PC-9 (cell line): ENCODE measurements around the gene MAST1. TPM values are rescaled to one million over a fixed set of nuclear protein-coding genes. Genes with fewer than 3 reads are reported as not detected.

ENCODE experiments used
- BruUV-seq: library from RNA; stranded (reverse); fragments of 400-500 nt; replicated peaks from 2 replicates; lab custom pipeline; 2021; lab: Mats Ljungman, UMichigan
- CTCF ChIA-PET: fragments of 300-600 bp; sonication (Branson Sonifier 250); formaldehyde crosslinking; loops from one replicate; lab custom pipeline; 2022; ENCODE audit warnings: antibody characterized with exemption; lab: Charles Lee
- POLR2A ChIA-PET: fragments of 300-600 bp; sonication (Branson Sonifier 250); formaldehyde crosslinking; loops from one replicate; lab custom pipeline; 2022; ENCODE audit warnings: antibody characterized with exemption; ENCODE audit not compliant: unreplicated experiment; lab: Charles Lee
- DNase-seq, 2 experiments: peaks; one replicate each; pipeline versions ENCODE4 v3.0.0 to v3.0.0-alpha.2; 2015 to 2022; ENCODE audit warnings: mixed read lengths in 1 of 2
- H2AFZ ChIP-seq: fragments of 200-600 bp; sonication (generic); 2 replicates; pipeline ENCODE4 v1.8.1; 2017; ENCODE audit warnings: antibody characterized with exemption
- H3F3A ChIP-seq: fragments of 200-600 bp; sonication (generic); 2 replicates; pipeline ENCODE4 v1.8.1; 2017; ENCODE audit warnings: antibody characterized with exemption, mild to moderate bottlenecking, low read depth; ENCODE audit not compliant: insufficient read depth
- H3K27ac ChIP-seq: fragments of 200-600 bp; sonication (generic); 2 replicates; pipeline ENCODE4 v1.6.1; 2016; ENCODE audit warnings: mixed run types
- H3K27me3 ChIP-seq: fragments of 200-600 bp; sonication (generic); 2 replicates; pipeline ENCODE4 v1.6.1; 2016; ENCODE audit warnings: low read depth, mixed run types; ENCODE audit not compliant: insufficient read depth
- H3K36me3 ChIP-seq: fragments of 200-600 bp; sonication (generic); 2 replicates; pipeline ENCODE4 v1.6.1; 2016; ENCODE audit warnings: low read depth, mixed run types
- H3K4me1 ChIP-seq: fragments of 200-600 bp; sonication (generic); replicated peaks from 2 replicates; pipeline ENCODE4 v1.6.1; 2016; ENCODE audit warnings: mixed run types; ENCODE audit not compliant: insufficient read depth
- H3K4me2 ChIP-seq: fragments of 200-600 bp; sonication (generic); 2 replicates; pipeline ENCODE4 v1.6.1; 2017; ENCODE audit warnings: mixed run types
- H3K4me3 ChIP-seq: fragments of 200-600 bp; sonication (generic); 2 replicates; pipeline ENCODE4 v1.6.1; 2016; ENCODE audit warnings: mixed run types
- H3K79me2 ChIP-seq: fragments of 200-600 bp; sonication (generic); 2 replicates; pipeline ENCODE4 v1.6.1; 2017; ENCODE audit warnings: low read depth, mixed run types
- H3K9me2 ChIP-seq: fragments of 200-600 bp; sonication (generic); 2 replicates; pipeline ENCODE4 v1.8.1; 2017; ENCODE audit warnings: mild to moderate bottlenecking; ENCODE audit not compliant: insufficient read depth
- H3K9me3 ChIP-seq: fragments of 200-600 bp; sonication (generic); 2 replicates; pipeline ENCODE4 v1.8.1; 2016; ENCODE audit warnings: low read depth; ENCODE audit not compliant: insufficient read depth
- H4K20me1 ChIP-seq: fragments of 200-600 bp; sonication (generic); 2 replicates; pipeline ENCODE4 v1.8.1; 2017; ENCODE audit not compliant: insufficient read depth
- EZH2 ChIP-seq: fragments of 200-600 bp; sonication (generic); IDR thresholded peaks from 2 replicates; pipeline ENCODE4 v1.8.0; 2017; ENCODE audit warnings: antibody characterized with exemption, low read depth
- intact Hi-C: fragments of 100-400 bp; cut with micrococcal nuclease; formaldehyde crosslinking; loops from one replicate; pipeline ENCODE4 v1.10.0; 2022; ENCODE audit not compliant: unreplicated experiment
- total RNA-seq: library from RNA; stranded (reverse); gene quantifications from 2 replicates; pipeline ENCODE4 v1.2.3, GENCODE V29; 2021
- TF ChIP-seq, protein P1 (sequence below): fragments of 200-600 bp; sonication (generic); conservative IDR thresholded peaks from 2 replicates; pipeline ENCODE4 v1.6.1; 2017; ENCODE audit warnings: mixed run types, antibody characterized with exemption, mild to moderate bottlenecking, moderate library complexity

Gene MAST1
- total RNA-seq, 1 experiment from 2014 or later: 11.9 TPM

DNA sequence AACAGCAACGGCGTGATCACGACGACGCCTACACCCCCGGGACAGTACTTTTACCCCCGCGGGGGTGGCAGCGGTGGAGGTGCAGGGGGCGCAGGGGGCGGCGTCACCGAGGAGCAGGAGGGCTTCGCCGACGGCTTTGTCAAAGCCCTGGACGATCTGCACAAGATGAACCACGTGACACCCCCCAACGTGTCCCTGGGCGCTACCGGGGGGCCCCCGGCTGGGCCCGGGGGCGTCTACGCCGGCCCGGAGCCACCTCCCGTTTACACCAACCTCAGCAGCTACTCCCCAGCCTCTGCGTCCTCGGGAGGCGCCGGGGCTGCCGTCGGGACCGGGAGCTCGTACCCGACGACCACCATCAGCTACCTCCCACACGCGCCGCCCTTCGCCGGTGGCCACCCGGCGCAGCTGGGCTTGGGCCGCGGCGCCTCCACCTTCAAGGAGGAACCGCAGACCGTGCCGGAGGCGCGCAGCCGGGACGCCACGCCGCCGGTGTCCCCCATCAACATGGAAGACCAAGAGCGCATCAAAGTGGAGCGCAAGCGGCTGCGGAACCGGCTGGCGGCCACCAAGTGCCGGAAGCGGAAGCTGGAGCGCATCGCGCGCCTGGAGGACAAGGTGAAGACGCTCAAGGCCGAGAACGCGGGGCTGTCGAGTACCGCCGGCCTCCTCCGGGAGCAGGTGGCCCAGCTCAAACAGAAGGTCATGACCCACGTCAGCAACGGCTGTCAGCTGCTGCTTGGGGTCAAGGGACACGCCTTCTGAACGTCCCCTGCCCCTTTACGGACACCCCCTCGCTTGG is 46.1 kb upstream of the MAST1 start:
- POLR2A ChIA-PET: interaction anchor here (0.7 to 3.8 kb wide), 6 partner anchors 9 to 181 kb away, joined by 4 to 59 read pairs (median 6); no protein-coding TSS in a partner anchor
- Histone ChIP-seq H3K36me3 (no peaks in the 10 kb centered on the region; the same call in 1 of the 2 replicates), H3K9me2 (no peaks in the 10 kb centered on the region), H3F3A (peaks cover 76% of the 10 kb centered on the region), H2AFZ (no peak overlapping the region), H3K9me3 (no peaks in the 10 kb centered on the region), H4K20me1 (peaks cover 18% of the 10 kb centered on the region), H3K4me1 (peaks cover 53% of the 10 kb centered on the region), H3K79me2 (peaks cover 46% of the 10 kb centered on the region), H3K27ac (peak overlapping the region; percentile 78), H3K4me3 (peak overlapping the region; percentile 73), H3K27me3 (no peaks in the 10 kb centered on the region), H3K4me2 (peak overlapping the region; percentile 91)
- DNase-seq: peak; percentile 49 to 52
- CTCF ChIA-PET: interaction anchor here (0.6 to 2.2 kb wide), 4 partner anchors 9 to 112 kb away, joined by 3 to 11 read pairs (median 8); no protein-coding TSS in a partner anchor
- TSS peak; percentile 66 for BruUV-seq
- TF ChIP-seq EZH2: no peak
- TF ChIP-seq, protein P1, sequence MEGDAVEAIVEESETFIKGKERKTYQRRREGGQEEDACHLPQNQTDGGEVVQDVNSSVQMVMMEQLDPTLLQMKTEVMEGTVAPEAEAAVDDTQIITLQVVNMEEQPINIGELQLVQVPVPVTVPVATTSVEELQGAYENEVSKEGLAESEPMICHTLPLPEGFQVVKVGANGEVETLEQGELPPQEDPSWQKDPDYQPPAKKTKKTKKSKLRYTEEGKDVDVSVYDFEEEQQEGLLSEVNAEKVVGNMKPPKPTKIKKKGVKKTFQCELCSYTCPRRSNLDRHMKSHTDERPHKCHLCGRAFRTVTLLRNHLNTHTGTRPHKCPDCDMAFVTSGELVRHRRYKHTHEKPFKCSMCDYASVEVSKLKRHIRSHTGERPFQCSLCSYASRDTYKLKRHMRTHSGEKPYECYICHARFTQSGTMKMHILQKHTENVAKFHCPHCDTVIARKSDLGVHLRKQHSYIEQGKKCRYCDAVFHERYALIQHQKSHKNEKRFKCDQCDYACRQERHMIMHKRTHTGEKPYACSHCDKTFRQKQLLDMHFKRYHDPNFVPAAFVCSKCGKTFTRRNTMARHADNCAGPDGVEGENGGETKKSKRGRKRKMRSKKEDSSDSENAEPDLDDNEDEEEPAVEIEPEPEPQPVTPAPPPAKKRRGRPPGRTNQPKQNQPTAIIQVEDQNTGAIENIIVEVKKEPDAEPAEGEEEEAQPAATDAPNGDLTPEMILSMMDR: no peak
- intact Hi-C loops: no loop called here

GRCh38 chr19:12792853-12793289 is 45.4 kb upstream of the MAST1 start:
- CTCF ChIA-PET: interaction anchor here (0.6 to 2.2 kb wide), 5 partner anchors 11 to 113 kb away, joined by 4 to 11 read pairs (median 7); no protein-coding TSS in a partner anchor
- BruUV-seq: no TSS peak
- Histone ChIP-seq H4K20me1 (peaks cover 18% of the 10 kb centered on the region), H3K9me3 (no peaks in the 10 kb centered on the region), H3K36me3 (no peaks in the 10 kb centered on the region; the same call in 1 of the 2 replicates), H3K79me2 (peaks cover 40% of the 10 kb centered on the region), H2AFZ (no peak overlapping the region), H3F3A (peaks cover 76% of the 10 kb centered on the region), H3K27ac (peak overlapping the region; percentile 78), H3K4me3 (peak overlapping the region; percentile 73), H3K9me2 (no peaks in the 10 kb centered on the region), H3K4me2 (peak overlapping the region; percentile 91), H3K27me3 (no peaks in the 10 kb centered on the region), H3K4me1 (peaks cover 47% of the 10 kb centered on the region)
- TF ChIP-seq EZH2: no peak
- TF ChIP-seq, protein P1: no peak
- intact Hi-C loops: no loop called here
- POLR2A ChIA-PET: interaction anchor here (0.6 to 3.8 kb wide), 7 partner anchors 11 to 399 kb away, joined by 3 to 59 read pairs (median 6); no protein-coding TSS in a partner anchor
- no peak for DNase-seq
